GM19463 (cell line): ENCODE results near the gene PIH1D1.
"Not testable (repeated sequence)": the region's sequence is repeated elsewhere in the genome, so short reads cannot be mapped to it uniquely, and the experiment has no call there.

Experiments used
- ATAC-seq: cut with Tn5 transposase; IDR thresholded peaks from one replicate; pipeline ENCODE4 v1.9.1; 2021; ENCODE audit warnings: mild to moderate bottlenecking, moderate library complexity; ENCODE audit not compliant: unreplicated experiment

The PIH1D1 gene

DNA sequence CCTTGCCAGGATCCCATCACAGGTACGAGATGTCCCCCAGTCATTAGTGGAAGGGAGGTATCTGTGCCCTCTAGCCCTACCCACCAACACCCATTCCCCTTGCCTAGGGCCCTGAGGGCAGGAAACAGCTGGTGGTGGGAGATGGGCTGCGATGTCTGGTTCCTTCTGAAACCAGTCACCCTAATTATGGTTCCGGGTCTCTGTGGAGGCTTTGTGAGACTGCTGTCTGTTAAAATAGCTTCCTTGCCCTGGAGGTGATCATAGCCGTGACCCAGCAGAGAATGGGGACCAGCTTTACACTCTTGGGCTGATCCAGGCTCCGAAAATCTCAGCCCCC, 6.9 kb upstream of the PIH1D1 start:
- no peak for ATAC-seq

DNA sequence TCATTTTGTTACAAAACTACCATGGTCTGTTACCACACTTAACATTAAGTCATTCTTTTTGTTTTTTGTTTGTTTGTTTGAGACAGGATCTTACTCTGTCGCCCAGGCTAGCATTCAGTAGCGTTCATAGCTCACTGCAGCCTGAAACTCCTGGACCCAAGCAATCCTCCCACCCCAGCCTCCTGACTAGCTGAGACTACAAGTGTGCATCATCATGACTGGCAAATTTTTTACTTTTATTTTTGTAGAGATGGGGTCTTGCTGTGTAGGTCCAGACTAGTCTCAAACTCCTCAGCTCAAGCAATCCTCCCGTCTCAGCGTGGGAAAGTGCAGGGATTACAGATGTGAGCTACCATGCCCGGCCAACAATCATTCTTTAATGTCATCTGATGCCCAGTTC, 4.7 kb upstream of the PIH1D1 start:
- no peak for ATAC-seq

DNA sequence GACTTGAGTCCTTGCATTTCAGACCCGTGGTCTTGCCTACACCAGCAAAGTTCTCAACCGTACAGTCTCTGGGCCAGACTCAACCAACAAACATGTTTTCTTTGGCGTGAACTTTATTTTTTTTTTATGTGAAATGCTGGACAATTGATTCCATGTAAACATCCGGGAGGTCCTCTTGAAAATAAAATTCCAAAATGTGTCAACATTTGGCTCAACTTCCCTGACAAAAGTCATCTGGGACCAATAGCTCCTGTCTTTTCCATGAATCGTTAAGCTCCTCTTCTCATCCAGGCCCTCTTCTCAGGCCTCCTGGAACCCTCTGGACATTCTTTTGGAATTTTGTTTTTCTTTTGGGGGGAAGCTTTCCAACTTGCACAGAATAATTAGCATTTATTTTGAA, 4.2 kb upstream of the PIH1D1 start:
- no peak for ATAC-seq

DNA sequence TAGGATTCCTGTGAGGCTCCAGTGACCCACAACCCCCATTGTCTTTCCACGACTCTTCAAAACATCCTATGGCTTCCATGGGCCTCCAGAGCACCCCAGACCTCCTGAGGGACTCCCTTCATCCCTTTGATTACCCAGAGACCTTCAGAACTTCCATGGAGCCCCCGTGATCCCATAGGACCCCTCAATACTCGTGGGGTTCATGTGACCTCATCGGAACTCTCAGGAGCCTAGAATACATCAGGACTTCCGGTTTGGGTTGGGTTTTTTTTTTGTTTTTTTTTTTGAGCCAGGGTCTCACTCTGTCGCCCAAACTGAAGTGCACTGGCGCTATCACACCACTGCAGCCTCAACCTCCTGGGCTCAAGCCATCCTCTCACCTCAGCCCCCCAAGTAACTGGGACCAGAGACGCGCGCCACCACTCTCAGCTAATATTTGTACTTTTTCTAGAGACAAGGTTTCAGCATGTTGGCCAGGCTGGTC, 2.2 kb upstream of the PIH1D1 start:
- ATAC-seq = no peak

DNA sequence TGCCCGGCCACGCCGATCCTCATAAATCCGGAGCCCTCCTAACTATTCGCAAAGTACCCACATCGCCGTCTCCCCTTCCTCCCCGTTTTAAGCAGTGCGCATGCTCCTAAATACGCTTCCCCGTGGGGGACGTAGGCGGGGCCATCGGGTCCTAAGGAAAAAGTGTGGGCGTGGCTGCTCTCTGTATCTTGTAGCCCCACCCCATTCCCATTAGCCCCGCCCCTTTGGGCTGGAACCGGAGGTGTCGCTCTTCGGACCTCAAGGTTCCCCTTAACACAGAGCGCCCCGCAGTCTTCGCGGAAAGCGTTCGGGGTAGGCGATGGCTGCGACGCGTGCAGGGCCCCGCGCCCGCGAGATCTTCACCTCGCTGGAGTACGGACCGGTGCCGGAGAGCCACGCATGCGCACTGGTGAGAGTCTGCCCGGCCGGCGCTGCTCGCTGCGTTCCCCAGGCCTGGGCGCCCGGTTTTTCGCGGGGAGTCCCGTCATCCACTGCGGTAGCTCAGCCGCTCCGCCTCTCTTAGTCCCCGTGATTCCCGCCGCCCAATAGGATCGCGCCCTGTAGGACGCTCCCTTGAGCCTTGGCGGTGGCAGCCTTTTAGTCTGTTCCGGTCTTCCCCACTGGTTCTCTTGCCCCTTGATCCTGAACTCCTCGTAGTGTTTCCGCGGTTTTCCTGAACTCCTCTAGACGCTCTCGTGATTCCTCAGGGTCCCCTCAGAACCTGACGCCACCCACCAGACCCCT, 1.6 kb upstream of the PIH1D1 start, which contains the start of gene ALDH16A1:
TSS of gene ALDH16A1 (plus strand) at position 213 of the 744 bp plus-strand sequence. CDS start at position 320, 107 bp downstream.
- ATAC-seq = peak; percentile 86

- ATAC-seq = no peak
These were observed 1.2 kb downstream of the PIH1D1 start for GRCh38 chr19:49450405-49450804.

- no peak for ATAC-seq
These were observed 3.2 kb downstream of the PIH1D1 start for GRCh38 chr19:49448432-49448786.

- ATAC-seq = no peak
These were observed 3.9 kb downstream of the PIH1D1 start for GRCh38 chr19:49447485-49448431.

DNA sequence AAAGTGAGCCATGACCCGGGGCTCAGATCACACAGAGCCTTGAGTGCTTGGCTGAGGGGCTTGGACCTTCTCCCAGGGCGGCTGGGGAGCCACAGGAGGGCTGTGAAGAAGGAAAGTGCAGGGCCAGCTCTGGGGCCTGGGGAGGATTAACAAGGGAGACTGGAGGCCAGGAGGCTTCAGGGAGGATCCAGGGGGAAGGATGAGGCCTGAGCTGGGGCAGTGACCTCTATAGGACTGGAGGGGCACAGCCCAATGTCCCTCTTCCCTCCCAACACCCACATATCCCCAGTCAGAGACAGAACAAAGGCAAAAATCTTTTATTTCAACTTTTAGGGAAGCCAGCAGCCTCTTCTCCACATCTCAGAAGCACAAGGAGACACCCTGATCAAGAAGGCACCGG, 5.6 kb downstream of the PIH1D1 start:
- ATAC-seq = no peak

- ATAC-seq = not testable (repeated sequence)
These were observed 7.4 kb downstream of the PIH1D1 start for GRCh38 chr19:49444100-49444700.

DNA sequence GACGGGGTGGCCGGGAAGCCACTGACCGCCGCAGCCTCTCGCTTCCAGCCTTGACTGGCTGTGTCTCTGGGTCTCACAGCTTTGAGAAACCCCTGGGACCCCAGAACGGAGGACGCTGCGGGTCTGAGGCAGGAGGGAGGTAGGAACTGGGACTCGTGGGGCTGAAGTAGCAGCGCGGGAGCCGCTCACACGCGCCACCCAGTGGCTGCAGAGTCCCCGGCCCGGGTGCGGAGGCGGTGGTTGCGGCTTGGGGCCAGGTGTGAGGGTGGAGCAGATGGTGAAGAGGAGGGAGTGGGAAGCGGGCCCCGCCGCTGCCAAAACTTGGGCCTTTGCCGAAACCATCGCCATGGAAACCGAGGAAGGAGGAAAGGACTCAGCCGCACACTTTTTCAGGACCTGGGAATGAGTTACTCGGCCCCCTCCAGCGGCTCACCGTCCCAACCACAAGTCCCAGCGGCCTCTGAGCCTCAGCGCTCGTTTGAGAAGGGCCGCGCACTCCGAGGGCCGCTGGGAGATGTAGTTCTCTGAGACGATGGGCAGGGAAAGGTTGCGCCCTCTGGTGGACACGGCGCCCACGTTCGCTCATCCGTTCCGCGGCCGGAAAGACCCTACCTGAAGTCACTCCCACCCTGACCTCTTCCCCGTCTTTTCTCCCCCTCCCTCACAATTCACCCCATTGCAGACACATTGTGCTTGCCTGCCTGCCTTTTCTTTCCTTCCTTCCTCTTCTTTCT, 8.1 kb downstream of the PIH1D1 start:
- ATAC-seq = peak; percentile 82

GRCh38 chr19:49442771-49443365, 8.7 kb downstream of the PIH1D1 start:
- ATAC-seq = peak; percentile 16

GRCh38 chr19:49442354-49442753, 9.3 kb downstream of the PIH1D1 start:
- ATAC-seq = no peak

DNA sequence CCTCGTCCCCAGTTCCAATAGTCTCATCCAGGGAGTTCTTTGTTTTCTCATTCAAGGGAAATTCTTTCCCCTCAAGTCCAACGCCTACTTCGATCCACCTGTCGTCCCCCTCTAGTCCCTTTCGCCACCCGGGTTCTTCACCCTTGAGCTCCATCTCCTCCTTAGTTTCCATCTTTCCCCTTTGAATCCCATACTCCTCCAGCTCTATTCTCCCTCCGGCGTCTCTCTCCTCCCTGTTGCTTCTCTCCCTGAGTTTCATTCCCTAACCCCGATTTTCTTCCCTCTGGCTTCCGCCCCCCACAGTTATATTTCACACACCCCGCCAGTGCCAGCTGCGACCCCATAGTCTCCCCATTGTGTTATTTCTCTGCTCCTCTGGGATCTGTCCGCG, 9.7 kb downstream of the PIH1D1 start:
- ATAC-seq = no peak

DNA sequence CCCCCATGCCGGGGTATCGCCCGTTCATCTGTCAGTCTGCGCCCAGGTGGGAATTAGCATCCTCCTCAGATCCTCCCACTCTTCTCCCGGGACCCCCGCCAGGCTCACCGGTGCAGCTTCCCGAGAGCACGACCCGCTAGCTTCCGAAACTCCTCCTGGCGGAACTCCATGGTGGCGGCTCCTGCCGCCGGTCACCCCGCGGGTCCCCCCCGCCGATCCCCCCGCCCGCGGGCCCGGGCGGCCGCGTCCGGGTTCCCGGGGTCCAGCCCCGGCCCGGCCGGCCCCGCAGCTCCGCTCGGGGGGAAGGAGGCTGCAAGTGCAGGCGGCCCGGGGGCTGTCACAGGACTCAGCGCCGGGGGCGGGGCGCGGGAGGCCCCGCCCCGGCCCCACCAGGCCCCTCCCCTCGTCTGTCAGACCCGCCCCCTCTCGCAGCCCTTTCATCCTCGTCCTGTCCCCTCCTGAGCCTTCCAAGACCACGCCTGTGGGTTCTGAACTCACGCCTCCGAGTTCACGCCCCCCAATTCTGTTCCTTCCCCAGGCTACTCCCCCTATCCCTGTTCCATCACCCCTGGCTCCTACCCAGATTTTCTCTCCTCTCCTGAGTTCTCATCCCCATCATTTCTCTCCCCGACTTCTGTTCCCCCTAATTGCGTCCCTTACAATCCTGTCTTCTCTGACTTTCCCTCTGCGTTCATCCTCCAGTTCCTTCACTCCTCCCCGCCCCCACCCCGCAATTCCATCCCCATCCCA, 10.2 kb downstream of the PIH1D1 start, which contains the start of gene SLC17A7:
TSS of gene SLC17A7 (minus strand) at position 318 of the 750 bp plus-strand sequence. CDS start at position 170, 148 bp downstream.
- ATAC-seq = no peak

DNA sequence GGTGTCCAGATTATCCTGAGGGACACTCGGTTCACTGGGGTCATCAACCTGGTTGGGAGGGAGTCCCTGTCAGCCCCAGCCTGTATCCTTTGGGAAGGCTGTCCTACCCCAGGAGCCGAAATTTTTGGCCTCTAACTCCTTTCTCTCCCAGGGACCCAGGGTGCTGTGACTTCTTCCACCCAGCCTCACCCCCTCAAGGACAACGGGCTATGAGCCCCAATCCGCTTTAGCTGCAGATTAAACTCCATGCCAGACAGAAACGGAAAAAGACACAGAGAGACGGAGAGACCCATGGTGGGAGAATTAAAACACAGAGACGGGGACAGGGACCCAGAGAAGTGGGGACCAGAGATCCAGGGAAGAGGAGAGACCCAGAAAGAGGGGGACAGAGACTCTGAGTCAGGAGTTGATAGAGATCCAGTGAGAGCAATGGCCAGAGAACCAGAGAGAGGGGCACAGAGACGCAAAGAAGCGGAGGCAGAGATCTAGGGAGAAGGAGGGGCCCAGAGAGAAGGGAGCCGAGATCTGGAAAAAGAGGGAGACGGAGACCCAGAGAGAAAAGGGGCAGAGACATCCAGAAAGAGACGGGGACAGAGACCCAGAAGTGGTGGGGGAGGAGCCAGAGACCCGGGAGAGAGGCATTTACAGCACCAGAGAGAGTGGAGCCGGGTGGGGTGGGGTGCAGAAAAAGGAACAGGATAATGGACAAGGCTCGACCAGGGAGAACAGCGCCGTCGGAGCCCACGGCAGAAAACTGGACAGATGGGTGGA, 11.0 kb downstream of the PIH1D1 start:
- ATAC-seq = no peak

GRCh38 chr19:49439836-49440235, 11.8 kb downstream of the PIH1D1 start:
- ATAC-seq = no peak

DNA sequence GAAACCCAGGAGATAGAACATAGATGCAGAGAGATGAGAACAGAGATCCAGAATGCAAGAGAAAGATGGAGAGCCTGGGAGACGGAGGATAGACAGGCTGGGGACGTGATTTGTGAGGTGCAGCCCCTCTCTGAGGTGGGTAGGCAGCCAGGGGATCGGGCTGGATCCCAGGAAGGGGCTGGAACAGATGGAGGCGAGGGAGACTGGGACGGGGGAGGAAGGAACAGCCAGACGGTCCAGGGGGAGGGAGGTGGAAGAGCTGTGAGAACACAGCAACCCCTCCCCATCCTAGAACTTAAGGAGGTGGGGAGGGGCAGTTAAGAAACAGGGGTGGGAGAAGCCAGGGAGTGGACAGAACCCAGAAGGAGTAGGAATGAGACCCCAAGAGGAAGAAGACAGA, 13.4 kb downstream of the PIH1D1 start:
- ATAC-seq = no peak

GRCh38 chr19:49437231-49437630, 14.4 kb downstream of the PIH1D1 start:
- ATAC-seq = no peak
